K562 (cell line): ENCODE results near the gene TMC1. TPM values are rescaled to one million over a fixed set of nuclear protein-coding genes. Genes with fewer than 3 reads are reported as not detected.
A peak's percentile ranks its signal among the peaks of the same experiment; 100 is the strongest.

Experiments used
- ATAC-seq: fragments of 200-7000 bp; cut with Tn5 transposase; 3 replicates; pipeline ENCODE4 v1.9.1; 2020; ENCODE audit warnings: moderate library complexity
- BruUV-seq: library from RNA; stranded (reverse); fragments of 400-500 nt; replicated peaks from 2 replicates; lab custom pipeline; 2021; lab: Mats Ljungman, UMichigan
- CTCF ChIA-PET: fragments of 300-600 bp; formaldehyde crosslinking; extraction: SDS; loops from one replicate; lab custom pipeline; 2021; ENCODE audit warnings: low intra/inter-chr PET ratio; lab: Yijun Ruan, JAX
- POLR2A ChIA-PET: fragments of 300-600, 350-650 bp; sonication (Branson Sonifier 250); formaldehyde crosslinking; extraction: SDS; loops from one replicate; lab custom pipeline; 2021; ENCODE audit warnings: antibody characterized with exemption, inconsistent platforms; lab: Yijun Ruan, JAX
- DNase-seq, 4 experiments: peaks; one replicate each; pipeline versions ENCODE4 v3.0.0 to v3.0.0-alpha.2; 2011 to 2018; ENCODE audit warnings: low spot score in 3 of 4, mixed read lengths in 3 of 4; ENCODE audit errors: extremely low read depth in 1 of 4
- FAIRE-seq: peaks from 2 replicates; lab custom pipeline; 2011; peaks lifted over from hg19 to GRCh38; lab: Jason Lieb, UNC
- H2AFZ ChIP-seq: 2 replicates; pipeline ENCODE4 v1.6.0; 2011; ENCODE audit warnings: low read depth, low read length, control low read depth, inconsistent platforms
- H3K27ac ChIP-seq: fragments of 200-600 bp; 3 replicates; pipeline ENCODE4 v1.8.0; 2011; ENCODE audit warnings: low read depth, mild to moderate bottlenecking, control low read depth, inconsistent platforms, low read length, moderate library complexity, mixed read lengths; ENCODE audit errors: extremely low read depth
- H3K27me3 ChIP-seq, 2 experiments: fragments of 300-600 bp in 1 of 2; 2 replicates in 1 of 2; 3 replicates in 1 of 2; pipeline versions ENCODE4 v1.6.0 to v1.8.0; 2011; ENCODE audit warnings: inconsistent platforms in 2 of 2, low read length in 2 of 2, mild to moderate bottlenecking in 1 of 2, mixed read lengths in 1 of 2, moderate library complexity in 1 of 2; ENCODE audit not compliant: control insufficient read depth in 2 of 2, insufficient read depth in 2 of 2
- H3K36me3 ChIP-seq: fragments of 300-600 bp; 3 replicates; pipeline ENCODE4 v1.8.0; 2011; ENCODE audit warnings: mild to moderate bottlenecking, low read length, inconsistent platforms; ENCODE audit not compliant: control insufficient read depth, insufficient read depth
- H3K4me1 ChIP-seq, 2 experiments: fragments of 200-600 bp in 1 of 2; replicated peaks in 1 of 2; 2 replicates in 1 of 2; 3 replicates in 1 of 2; pipeline versions ENCODE4 v1.5.1 to v1.8.0; 2011; ENCODE audit warnings: inconsistent platforms in 2 of 2, low read length in 2 of 2, mild to moderate bottlenecking in 1 of 2, mixed read lengths in 1 of 2, moderate library complexity in 1 of 2; ENCODE audit not compliant: control insufficient read depth in 2 of 2, insufficient read depth in 2 of 2
- H3K4me2 ChIP-seq: 2 replicates; pipeline ENCODE4 v1.6.1; 2011; ENCODE audit warnings: low read length, control low read depth, inconsistent platforms, mixed read lengths; ENCODE audit not compliant: insufficient read depth
- H3K4me3 ChIP-seq: fragments of 200-600 bp; sonication (generic), shearing (Covaris generic); 2 replicates; pipeline ENCODE4 v1.5.1; 2016; ENCODE audit warnings: control low read depth, inconsistent platforms
- H3K79me2 ChIP-seq: fragments of 200-600 bp; 3 replicates; pipeline ENCODE4 v1.8.0; 2011; ENCODE audit warnings: low read length, inconsistent platforms; ENCODE audit not compliant: control insufficient read depth, insufficient read depth
- H3K9ac ChIP-seq, 2 experiments: 2 replicates each; pipeline versions ENCODE4 v1.6.0 to v1.6.1; 2011; ENCODE audit warnings: low read depth in 2 of 2, low read length in 2 of 2, control low read depth in 1 of 2, inconsistent platforms in 1 of 2, mild to moderate bottlenecking in 1 of 2, mixed read lengths in 1 of 2; ENCODE audit not compliant: insufficient read depth in 1 of 2
- H3K9me1 ChIP-seq: one replicate; pipeline ENCODE4 v1.6.0; 2011; ENCODE audit warnings: inconsistent platforms, mild to moderate bottlenecking, low read length, moderate library complexity; ENCODE audit not compliant: control insufficient read depth, insufficient read depth
- H3K9me3 ChIP-seq: replicated peaks from 2 replicates; pipeline ENCODE4 v1.5.1; 2011; ENCODE audit warnings: low read depth, low read length, inconsistent platforms; ENCODE audit not compliant: control insufficient read depth, insufficient read depth
- H4K20me1 ChIP-seq: replicated peaks from 2 replicates; pipeline ENCODE4 v1.6.1; 2011; ENCODE audit warnings: low read length, inconsistent platforms, mixed read lengths; ENCODE audit not compliant: control insufficient read depth, insufficient read depth
- CBX1 ChIP-seq: sonication (generic); IDR thresholded peaks from 2 replicates; pipeline ENCODE4 v1.6.1; 2016; ENCODE audit warnings: antibody characterized with exemption, low read depth, mild to moderate bottlenecking
- ETS2 ChIP-seq: IDR thresholded peaks from 2 replicates; pipeline ENCODE4 v1.6.1; 2016; ENCODE audit warnings: borderline replicate concordance, missing genetic modification characterization, mild to moderate bottlenecking, moderate library complexity, missing compliant biosample characterization; ENCODE audit not compliant: poor library complexity, severe bottlenecking
- GABPB2 ChIP-seq: fragments of 250-450 bp; sonication (Bioruptor Pico); conservative IDR thresholded peaks from 2 replicates; pipeline ENCODE4 v1.5.1; 2021; ENCODE audit warnings: mild to moderate bottlenecking
- HDAC1 ChIP-seq, 2 experiments: fragments of 450-650 bp; IDR thresholded peaks; 2 replicates each; pipeline ENCODE4 v1.6.1; 2016 to 2017; ENCODE audit warnings: inconsistent platforms in 1 of 2, mild to moderate bottlenecking in 1 of 2, moderate library complexity in 1 of 2
- HMBOX1 ChIP-seq: sonication (generic); IDR thresholded peaks from 2 replicates; pipeline ENCODE4 v1.6.1; 2016
- JUND ChIP-seq, 2 experiments: IDR thresholded peaks; 2 replicates in 1 of 2; 3 replicates in 1 of 2; pipeline ENCODE4 v1.6.1; 2011; ENCODE audit warnings: borderline replicate concordance in 2 of 2, low read depth in 2 of 2, low read length in 2 of 2, improper control_type of control experiment in 1 of 2, missing biosample characterization in 1 of 2, missing genetic modification characterization in 1 of 2, missing genetic modification reagents in 1 of 2
- MYNN ChIP-seq, 2 experiments: sonication (generic); formaldehyde crosslinking in 1 of 2; IDR thresholded peaks; 2 replicates each; pipeline versions ENCODE4 v1.5.0 to v1.6.1; 2016 to 2020; ENCODE audit warnings: antibody characterized with exemption in 1 of 2, missing genetic modification reagents in 1 of 2
- RBM14 ChIP-seq: fragments of 200-400 bp; formaldehyde crosslinking; IDR thresholded peaks from 2 replicates; pipeline ENCODE4 v1.6.1; 2018; ENCODE audit warnings: low read depth, mild to moderate bottlenecking, low read length, moderate library complexity, borderline replicate concordance; ENCODE audit not compliant: insufficient read depth
- TSC22D4 ChIP-seq: fragments of 450-650 bp; IDR thresholded peaks from 2 replicates; pipeline ENCODE4 v1.6.1; 2016; ENCODE audit warnings: missing genetic modification characterization, missing biosample characterization, control low read depth
- ZC3H11A ChIP-seq: IDR thresholded peaks from 2 replicates; pipeline ENCODE4 v1.6.1; 2012; ENCODE audit warnings: low read depth, low read length, improper control_type of control experiment
- ZC3H4 ChIP-seq: sonication (generic); formaldehyde crosslinking; IDR thresholded peaks from 2 replicates; pipeline ENCODE4 v1.9.0; 2021; ENCODE audit warnings: missing genetic modification reagents, borderline replicate concordance
- ZNF316 ChIP-seq: fragments of 450-650 bp; IDR thresholded peaks from 2 replicates; pipeline ENCODE4 v1.6.1; 2016
- ZNF561 ChIP-seq: fragments of 450-650 bp; formaldehyde crosslinking; conservative IDR thresholded peaks from 2 replicates; pipeline ENCODE4 v1.4.0; 2020; ENCODE audit warnings: mild to moderate bottlenecking, moderate library complexity
- WGBS: fragments of 100-300 bp; shearing (Covaris generic); methylation state at CpG from one replicate; pipeline ENCODE4 v1.1.6; 2016; ENCODE audit warnings: low coverage, mixed read lengths; ENCODE audit not compliant: insufficient coverage; ENCODE audit errors: missing lambda C conversion rate; 5-methylcytosine and 5-hydroxymethylcytosine counted together
- in situ Hi-C: fragments of 300-500 bp; cut with MboI; formaldehyde crosslinking; loops from 4 replicates; pipeline ENCODE4 v1.15.0; 2018; ENCODE audit warnings: inconsistent platforms, mixed read lengths
- intact Hi-C: fragments of 100-400 bp; cut with micrococcal nuclease; formaldehyde crosslinking; loops from 2 replicates; pipeline ENCODE4 v1.14.2; 2022
- polyA plus RNA-seq, 8 experiments: library from polyadenylated mRNA; depleted of rRNA in 4 of 8; stranded (reverse) in 5 of 8; unstranded in 3 of 8; fragments of >200 nt; fragmentation: Nextera tagmentation in 2 of 8; fragmentation: Illumina TruSeq in 1 of 8; extraction: Ambion mirVana in 2 of 8; extraction: Trizol in 1 of 8; gene quantifications; 2 replicates each; pipeline versions ENCODE4 v1.2.1 to v1.2.3, GENCODE V29; 2011 to 2014; ENCODE audit warnings: inconsistent platforms in 1 of 8, missing spikeins in 1 of 8
- total RNA-seq, 7 experiments: library from RNA; depleted of rRNA in 6 of 7; stranded (reverse); fragments of >200 nt in 6 of 7; fragmentation: Illumina TruSeq in 2 of 7; extraction: Trizol in 2 of 7; gene quantifications; 2 replicates each; pipeline versions ENCODE4 v1.2.1 to v1.2.3, GENCODE V29; 2011 to 2021; ENCODE audit warnings: low replicate concordance in 1 of 7
- TF ChIP-seq, protein P1 (sequence below): fragments of 450-650 bp; IDR thresholded peaks from 2 replicates; pipeline ENCODE4 v1.6.1; 2016; ENCODE audit warnings: mild to moderate bottlenecking

TMC1 gene
- total and polyA plus RNA-seq, 9 of the 15 experiments (the other 6 are each of a cell fraction or from before 2014, with no cell fraction given), result 0.10 to 0.15 TPM; not detected in 7

DNA sequence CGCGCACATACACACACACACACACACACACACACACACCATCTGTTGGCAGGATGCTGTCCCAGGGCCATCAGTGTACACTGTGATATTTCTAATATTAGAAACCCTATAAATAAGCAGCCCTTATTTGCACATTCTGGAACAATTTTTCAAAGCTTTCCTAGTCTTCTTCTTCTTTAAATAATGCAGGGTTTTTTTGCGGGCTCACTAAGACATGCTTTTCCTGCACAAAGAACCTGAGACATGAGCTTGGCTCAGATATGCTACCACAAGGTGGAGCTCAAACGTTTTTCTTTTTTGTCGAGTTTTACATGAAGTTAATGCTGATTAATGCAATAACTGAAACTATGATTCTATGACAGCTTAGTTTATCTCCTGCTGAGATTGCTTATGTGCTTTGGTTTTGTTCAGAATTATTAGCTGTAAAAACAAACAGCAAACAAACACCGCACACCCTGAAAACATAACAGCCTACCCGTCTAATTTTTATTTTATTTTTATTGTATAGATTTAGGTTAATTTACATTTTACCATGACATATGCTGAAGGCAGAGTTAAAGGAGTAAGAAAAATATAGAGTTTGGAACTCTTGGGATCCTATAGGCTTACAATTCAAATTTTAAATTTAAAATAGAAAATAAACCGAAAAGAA, 335.7 kb downstream of the TMC1 start (continued):
- TF ChIP-seq MYNN (IDR thresholded peaks at IDR 0.05) (no peak), MYNN (CRISPR knock-in tag; IDR thresholded peaks at IDR 0.05) (no peak), ZNF316 (peak; percentile 95)

- Histone ChIP-seq H3K9me1 (no peaks in the 10 kb centered on the region), H3K9me3 (no peaks in the 10 kb centered on the region), H3K79me2 (no peaks in the 10 kb centered on the region), H3K4me2 (0 out of 2 replicates have a peak overlapping the region, but pooled peaks have one; percentile 18), H3K4me3 (no peak overlapping the region), H3K36me3 (no peaks in the 10 kb centered on the region), H3K27me3 (no peaks in the 10 kb centered on the region), H3K9ac (peak overlapping the region in 1 of 2 experiments; percentile 17; a peak in 1 of 4 replicates), H3K4me1 (peaks cover 0 to 18% of the 10 kb centered on the region in 2 experiments; a peak in 4 of 5 replicates), H3K27ac (peak overlapping the region; percentile 86), H2AFZ (peak overlapping the region; percentile 90), H4K20me1 (no peaks in the 10 kb centered on the region)
- POLR2A ChIA-PET, result interaction anchor here (0.6 to 1.3 kb wide), 4 partner anchors 220 to 579 kb away, joined by 3 to 5 read pairs (median 4); partner anchors contain the start of gene ANXA1
- intact Hi-C loops (loop anchor here (5.0 kb wide), 3 partner anchors 105 to 325 kb away; no protein-coding TSS in a partner anchor), in situ Hi-C loops (loop anchor here (5.0 kb wide), 1 partner anchor 230 kb away; no protein-coding TSS in a partner anchor)
- FAIRE-seq, result no peak
- BruUV-seq, result no TSS peak
- ATAC-seq, result peak; percentile 16; the same call in 2 of the 3 replicates
- no peak for TF ChIP-seq TSC22D4 (tag)
- TF ChIP-seq HMBOX1, result no peak
- TF ChIP-seq ZC3H4 (CRISPR knock-in tag), result no peak
- TF ChIP-seq, protein P1, sequence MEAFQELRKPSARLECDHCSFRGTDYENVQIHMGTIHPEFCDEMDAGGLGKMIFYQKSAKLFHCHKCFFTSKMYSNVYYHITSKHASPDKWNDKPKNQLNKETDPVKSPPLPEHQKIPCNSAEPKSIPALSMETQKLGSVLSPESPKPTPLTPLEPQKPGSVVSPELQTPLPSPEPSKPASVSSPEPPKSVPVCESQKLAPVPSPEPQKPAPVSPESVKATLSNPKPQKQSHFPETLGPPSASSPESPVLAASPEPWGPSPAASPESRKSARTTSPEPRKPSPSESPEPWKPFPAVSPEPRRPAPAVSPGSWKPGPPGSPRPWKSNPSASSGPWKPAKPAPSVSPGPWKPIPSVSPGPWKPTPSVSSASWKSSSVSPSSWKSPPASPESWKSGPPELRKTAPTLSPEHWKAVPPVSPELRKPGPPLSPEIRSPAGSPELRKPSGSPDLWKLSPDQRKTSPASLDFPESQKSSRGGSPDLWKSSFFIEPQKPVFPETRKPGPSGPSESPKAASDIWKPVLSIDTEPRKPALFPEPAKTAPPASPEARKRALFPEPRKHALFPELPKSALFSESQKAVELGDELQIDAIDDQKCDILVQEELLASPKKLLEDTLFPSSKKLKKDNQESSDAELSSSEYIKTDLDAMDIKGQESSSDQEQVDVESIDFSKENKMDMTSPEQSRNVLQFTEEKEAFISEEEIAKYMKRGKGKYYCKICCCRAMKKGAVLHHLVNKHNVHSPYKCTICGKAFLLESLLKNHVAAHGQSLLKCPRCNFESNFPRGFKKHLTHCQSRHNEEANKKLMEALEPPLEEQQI, result no peak
- no peak for TF ChIP-seq CBX1
- no peak for TF ChIP-seq ZNF561
- no peak for TF ChIP-seq ETS2 (tag)
- TF ChIP-seq GABPB2 (CRISPR knock-in tag), result no peak
- no peak for TF ChIP-seq JUND (IDR thresholded peaks at IDR 0.05; ENCODE audit: borderline replicate concordance, low read depth, low read length)
- TF ChIP-seq JUND (tag; IDR thresholded peaks at IDR 0.05; ENCODE audit: borderline replicate concordance, low read depth, low read length), result no peak
- no peak for TF ChIP-seq ZC3H11A
- TF ChIP-seq HDAC1 (IDR thresholded peaks at IDR 0.05), result no peak
- no peak for TF ChIP-seq RBM14
- 81% methylated on average over 2 of the region's 2 CpGs for WGBS
- DNase-seq, result no peak
- CTCF ChIA-PET, result interaction anchor here (0.9 kb wide), 1 partner anchor 14 kb away, joined by 5 read pairs; no protein-coding TSS in a partner anchor
Observed at GRCh38 chr9:72857624-72857996, 336.2 kb downstream of the TMC1 start.
